Cardiac muscle cell (in vitro differentiated cells and primary cell): ENCODE measurements around the gene CENPN. TPM values are rescaled to one million over a fixed set of nuclear protein-coding genes. Genes with fewer than 3 reads are reported as not detected.
A peak's percentile ranks its signal among the peaks of the same experiment; 100 is the strongest.

Experiments
- DNase-seq, 2 donors: peaks; one replicate each; pipeline versions ENCODE4 v3.0.0 to v3.0.0-alpha.2; 2010 to 2017; ENCODE audit warnings: low read depth in 1 of 2, low spot score in 1 of 2
- H3K27ac ChIP-seq: fragments of 200-600 bp; sonication (generic); 2 replicates; pipeline ENCODE4 v1.5.1; 2016
- H3K27me3 ChIP-seq: fragments of 200-600 bp; sonication (generic); 2 replicates; pipeline ENCODE4 v1.6.0; 2016; ENCODE audit warnings: control low read depth
- H3K36me3 ChIP-seq: fragments of 200-600 bp; sonication (generic); 2 replicates; pipeline ENCODE4 v1.5.1; 2016; ENCODE audit warnings: control low read depth
- H3K4me1 ChIP-seq: fragments of 200-600 bp; sonication (generic); 2 replicates; pipeline ENCODE4 v1.8.1; 2017; ENCODE audit warnings: low read depth, mild to moderate bottlenecking, mixed run types
- H3K4me3 ChIP-seq: fragments of 200-600 bp; sonication (generic); 2 replicates; pipeline ENCODE4 v1.5.1; 2016; ENCODE audit warnings: mild to moderate bottlenecking
- H3K9me3 ChIP-seq: fragments of 200-600 bp; sonication (generic); 2 replicates; pipeline ENCODE4 v1.5.1; 2017; ENCODE audit warnings: low read depth, mild to moderate bottlenecking, control low read depth
- polyA plus RNA-seq: library from polyadenylated mRNA; unstranded; fragments of >200 nt; fragmentation: Nextera tagmentation; extraction: Ambion mirVana; gene quantifications from 2 replicates; pipeline ENCODE4 v1.2.1, GENCODE V29; 2016
- total RNA-seq: library from RNA; depleted of rRNA; stranded (reverse); fragments of >200 nt; gene quantifications from 2 replicates; pipeline ENCODE4 v1.2.3, GENCODE V29; 2016
- TF ChIP-seq, protein P1 (sequence below): IDR thresholded peaks from 2 replicates; pipeline ENCODE4 v1.5.1; 2012; ENCODE audit warnings: low read depth, mild to moderate bottlenecking, low read length

CENPN gene
- total and polyA plus RNA-seq, 2 experiments from 2014 or later: 16.3 to 22.1 TPM

DNA sequence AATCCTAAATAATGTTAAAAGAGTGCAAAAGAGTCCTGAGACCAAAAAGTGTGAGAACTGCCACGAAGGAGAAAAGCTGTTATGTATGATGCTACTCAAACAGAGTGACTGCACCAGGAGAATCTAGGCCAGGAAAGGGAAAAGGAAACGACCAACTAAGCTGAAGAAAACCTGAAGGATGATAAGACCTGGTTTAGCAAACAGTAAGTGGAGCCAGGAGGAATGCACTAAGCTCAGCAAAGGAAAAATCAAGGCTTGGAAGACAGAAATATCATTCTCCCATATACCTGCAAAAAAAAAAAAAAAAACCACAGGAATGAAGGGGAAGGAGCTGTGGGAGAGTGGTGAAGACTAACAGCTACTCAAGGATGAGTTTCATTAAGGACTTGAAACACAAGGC lies 21.4 kb upstream of the CENPN start:
- H3K27ac ChIP-seq: no peak overlapping the region
- peak in 1 of 2 donors; percentile 11 for DNase-seq
- H3K36me3 ChIP-seq: no peaks in the 10 kb centered on the region
- no peak overlapping the region for H3K4me3 ChIP-seq
- TF ChIP-seq, protein P1, sequence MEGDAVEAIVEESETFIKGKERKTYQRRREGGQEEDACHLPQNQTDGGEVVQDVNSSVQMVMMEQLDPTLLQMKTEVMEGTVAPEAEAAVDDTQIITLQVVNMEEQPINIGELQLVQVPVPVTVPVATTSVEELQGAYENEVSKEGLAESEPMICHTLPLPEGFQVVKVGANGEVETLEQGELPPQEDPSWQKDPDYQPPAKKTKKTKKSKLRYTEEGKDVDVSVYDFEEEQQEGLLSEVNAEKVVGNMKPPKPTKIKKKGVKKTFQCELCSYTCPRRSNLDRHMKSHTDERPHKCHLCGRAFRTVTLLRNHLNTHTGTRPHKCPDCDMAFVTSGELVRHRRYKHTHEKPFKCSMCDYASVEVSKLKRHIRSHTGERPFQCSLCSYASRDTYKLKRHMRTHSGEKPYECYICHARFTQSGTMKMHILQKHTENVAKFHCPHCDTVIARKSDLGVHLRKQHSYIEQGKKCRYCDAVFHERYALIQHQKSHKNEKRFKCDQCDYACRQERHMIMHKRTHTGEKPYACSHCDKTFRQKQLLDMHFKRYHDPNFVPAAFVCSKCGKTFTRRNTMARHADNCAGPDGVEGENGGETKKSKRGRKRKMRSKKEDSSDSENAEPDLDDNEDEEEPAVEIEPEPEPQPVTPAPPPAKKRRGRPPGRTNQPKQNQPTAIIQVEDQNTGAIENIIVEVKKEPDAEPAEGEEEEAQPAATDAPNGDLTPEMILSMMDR: no peak
- H3K4me1 ChIP-seq: peaks cover 28% of the 10 kb centered on the region
- H3K27me3 ChIP-seq: no peaks in the 10 kb centered on the region
- H3K9me3 ChIP-seq: no peaks in the 10 kb centered on the region

DNA sequence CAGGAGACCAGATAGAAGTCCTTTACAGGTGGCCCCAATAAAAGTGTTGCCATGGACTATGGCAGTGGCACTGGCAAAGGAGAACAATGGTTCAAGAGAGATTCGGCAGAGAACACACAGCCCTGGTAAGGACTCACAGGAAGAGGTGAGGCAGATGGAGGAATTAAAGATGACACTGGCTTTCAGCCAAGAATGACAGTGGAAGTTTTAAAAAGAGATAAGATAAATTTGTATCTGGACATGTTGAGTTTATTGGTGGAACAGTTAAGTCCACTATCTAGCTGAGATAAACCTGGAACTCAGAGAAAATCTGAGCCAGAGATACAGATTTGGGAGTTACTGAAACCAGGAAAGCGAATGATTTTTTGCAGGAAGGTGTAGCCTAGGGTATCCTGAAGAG lies 20.5 kb upstream of the CENPN start:
- no peaks in the 10 kb centered on the region for H3K9me3 ChIP-seq
- no peak overlapping the region for H3K4me3 ChIP-seq
- no peak for DNase-seq

DNA sequence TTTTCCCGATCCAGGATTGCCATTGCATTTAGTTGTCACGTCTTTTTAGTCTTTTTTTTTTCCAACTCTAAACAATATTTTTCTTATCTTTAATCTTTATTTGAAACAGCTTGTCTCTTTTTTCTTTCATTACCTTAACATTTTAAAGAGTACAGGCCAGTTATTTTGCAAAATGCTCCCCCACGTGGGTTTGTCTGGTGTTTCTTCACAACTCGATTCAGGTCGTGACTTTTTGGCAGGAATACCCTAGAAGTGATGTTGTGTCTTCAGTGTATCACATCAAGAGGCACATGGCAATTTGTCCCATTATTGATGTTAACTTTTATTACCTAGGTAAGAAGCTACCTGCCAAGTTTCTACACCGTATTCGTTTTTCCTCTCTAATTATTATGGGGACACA lies 18.3 kb upstream of the CENPN start:
- H3K4me1 ChIP-seq: peaks cover 35% of the 10 kb centered on the region
- TF ChIP-seq, protein P1: no peak
- DNase-seq: no peak
- H3K9me3 ChIP-seq: no peaks in the 10 kb centered on the region
- H3K27ac ChIP-seq: no peak overlapping the region
- H3K4me3 ChIP-seq: no peak overlapping the region
- no peaks in the 10 kb centered on the region for H3K27me3 ChIP-seq
- no peaks in the 10 kb centered on the region for H3K36me3 ChIP-seq

More for the DNA sequence above, 20.5 kb upstream of the CENPN start:
- H3K27me3 ChIP-seq: no peaks in the 10 kb centered on the region
- H3K27ac ChIP-seq: peak overlapping the region; percentile 27
- TF ChIP-seq, protein P1: no peak
- no peaks in the 10 kb centered on the region for H3K36me3 ChIP-seq
- peaks cover 28% of the 10 kb centered on the region for H3K4me1 ChIP-seq

DNA sequence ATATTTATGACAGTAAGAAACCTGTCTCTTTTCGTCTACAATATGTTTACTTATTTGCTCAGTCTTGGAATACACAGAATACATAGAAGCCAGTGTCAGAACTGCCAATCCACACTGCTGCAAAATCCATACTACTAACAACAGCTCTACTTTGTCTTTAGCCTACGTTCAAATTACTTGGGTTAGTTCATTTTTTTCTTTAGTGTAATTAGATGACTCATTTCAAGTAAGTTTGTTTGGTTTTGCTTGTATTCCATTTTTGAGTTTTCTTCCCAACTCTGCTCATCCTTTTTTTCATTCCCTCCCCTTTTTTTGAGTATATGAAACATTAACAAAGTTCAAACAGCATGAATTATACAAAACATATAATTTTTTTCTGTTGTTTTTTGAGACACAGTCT lies 17.2 kb upstream of the CENPN start:
- no peaks in the 10 kb centered on the region for H3K36me3 ChIP-seq
- no peak for DNase-seq
- H3K9me3 ChIP-seq: no peaks in the 10 kb centered on the region
- no peak overlapping the region for H3K4me3 ChIP-seq
- TF ChIP-seq, protein P1: no peak
- H3K4me1 ChIP-seq: peaks cover 36% of the 10 kb centered on the region
- H3K27me3 ChIP-seq: no peaks in the 10 kb centered on the region
- no peak overlapping the region for H3K27ac ChIP-seq

DNA sequence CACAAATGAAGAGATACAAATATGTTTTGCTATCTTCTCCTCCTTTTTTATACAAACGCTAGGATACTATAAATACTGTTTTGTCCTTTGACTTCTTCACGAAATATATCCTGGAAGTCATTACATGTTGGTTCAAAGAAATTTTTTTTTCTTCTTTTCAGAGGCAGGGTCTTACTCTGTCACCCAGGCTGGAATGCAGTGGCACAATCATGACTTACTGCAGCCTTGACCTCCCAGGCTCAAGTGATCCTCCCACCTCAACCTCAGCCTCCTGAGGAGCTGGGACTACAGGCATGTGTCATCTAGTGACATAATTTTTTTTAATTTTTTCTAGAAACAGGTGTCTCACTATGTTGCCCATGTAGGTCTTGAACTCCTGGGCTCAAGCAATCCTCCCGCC lies 16.4 kb upstream of the CENPN start:
- Histone ChIP-seq H3K4me1 (peaks cover 36% of the 10 kb centered on the region), H3K27me3 (no peaks in the 10 kb centered on the region)

More for the DNA sequence above, 16.4 kb upstream of the CENPN start:
- no peak for DNase-seq
- Histone ChIP-seq H3K9me3 (no peaks in the 10 kb centered on the region), H3K36me3 (no peaks in the 10 kb centered on the region), H3K27ac (no peak overlapping the region), H3K4me3 (no peak overlapping the region)
- TF ChIP-seq, protein P1: no peak
